H1 (cell line): ENCODE results near the gene ACLY. TPM values are rescaled to one million over a fixed set of nuclear protein-coding genes. Genes with fewer than 3 reads are reported as not detected.
A peak's percentile ranks its signal among the peaks of the same experiment; 100 is the strongest.

Source experiments
- CTCF ChIA-PET: fragments of 300-600 bp; sonication (Branson Sonifier 250); formaldehyde crosslinking; loops from one replicate; lab custom pipeline; 2021; ENCODE audit not compliant: partially characterized antibody; lab: Charles Lee
- POLR2A ChIA-PET: fragments of 300-600 bp; sonication (Branson Sonifier 250); formaldehyde crosslinking; loops from one replicate; lab custom pipeline; 2021; ENCODE audit warnings: inconsistent platforms; ENCODE audit not compliant: partially characterized antibody; lab: Charles Lee
- DNase-seq, 2 experiments: peaks; one replicate each; pipeline versions ENCODE4 v3.0.0 to v3.0.0-alpha.2; 2010 to 2022; ENCODE audit warnings: low spot score in 2 of 2, low read depth in 1 of 2, mixed read lengths in 1 of 2
- FAIRE-seq: peaks from 2 replicates; lab custom pipeline; 2011; peaks lifted over from hg19 to GRCh38; lab: Jason Lieb, UNC
- H2AFZ ChIP-seq: 2 replicates; pipeline ENCODE4 v1.8.1; 2012; ENCODE audit warnings: low read length, inconsistent platforms
- H2AK5ac ChIP-seq: 2 replicates; pipeline ENCODE4 v1.6.1; 2013; ENCODE audit warnings: low read depth, low read length
- H2BK120ac ChIP-seq: replicated peaks from 2 replicates; pipeline ENCODE3; 2013; ENCODE audit warnings: low read depth, low read length, inconsistent platforms
- H2BK12ac ChIP-seq: 2 replicates; pipeline ENCODE4 v1.6.1; 2013; ENCODE audit warnings: low read depth, low read length
- H2BK15ac ChIP-seq: 2 replicates; pipeline ENCODE4 v1.6.1; 2013; ENCODE audit warnings: low read length
- H2BK20ac ChIP-seq: 2 replicates; pipeline ENCODE4 v1.6.1; 2013; ENCODE audit warnings: low read length
- H2BK5ac ChIP-seq: 2 replicates; pipeline ENCODE4 v1.6.1; 2013; ENCODE audit warnings: low read depth, low read length
- H3K14ac ChIP-seq: 2 replicates; pipeline ENCODE4 v1.6.1; 2013; ENCODE audit warnings: inconsistent platforms; ENCODE audit not compliant: insufficient read length
- H3K18ac ChIP-seq: 2 replicates; pipeline ENCODE4 v1.6.1; 2013; ENCODE audit warnings: low read length; ENCODE audit errors: extremely low read depth
- H3K23ac ChIP-seq: 2 replicates; pipeline ENCODE4 v1.6.1; 2013; ENCODE audit warnings: inconsistent platforms; ENCODE audit not compliant: insufficient read length
- H3K23me2 ChIP-seq: 2 replicates; pipeline ENCODE4 v1.6.1; 2013; ENCODE audit warnings: low read depth, low read length
- H3K27ac ChIP-seq: 2 replicates; pipeline ENCODE4 v1.6.1; 2011; ENCODE audit warnings: low read depth, low read length, inconsistent platforms
- H3K27me3 ChIP-seq, 4 experiments: replicated peaks in 1 of 4; 1 replicate in 1 of 4; 2 replicates in 3 of 4; pipeline versions ENCODE4 v1.6.1 to v1.8.1; 2011 to 2013; ENCODE audit warnings: low read length in 3 of 4, mild to moderate bottlenecking in 3 of 4, inconsistent platforms in 2 of 4, mixed read lengths in 2 of 4, moderate library complexity in 1 of 4; ENCODE audit not compliant: control insufficient read depth in 3 of 4, insufficient read depth in 3 of 4; ENCODE audit errors: extremely low read depth in 1 of 4
- H3K36me3 ChIP-seq, 4 experiments: 2 replicates each; pipeline versions ENCODE4 v1.6.1 to v1.8.1; 2011 to 2013; ENCODE audit warnings: mild to moderate bottlenecking in 4 of 4, low read length in 3 of 4, moderate library complexity in 2 of 4, control low read depth in 1 of 4, inconsistent platforms in 1 of 4; ENCODE audit not compliant: insufficient read depth in 4 of 4, control insufficient read depth in 2 of 4
- H3K4ac ChIP-seq: replicated peaks from 2 replicates; pipeline ENCODE3; 2013; ENCODE audit warnings: low read length, low read depth, mixed read lengths, inconsistent platforms; ENCODE audit not compliant: insufficient read length
- H3K4me1 ChIP-seq, 4 experiments: replicated peaks in 1 of 4; 1 replicate in 1 of 4; 2 replicates in 3 of 4; pipeline versions ENCODE4 v1.6.1 to v1.8.1; 2011 to 2013; ENCODE audit warnings: low read length in 3 of 4, inconsistent platforms in 2 of 4, mixed read lengths in 1 of 4; ENCODE audit not compliant: insufficient read depth in 4 of 4, control insufficient read depth in 3 of 4
- H3K4me2 ChIP-seq, 2 experiments: 2 replicates each; pipeline versions ENCODE4 v1.6.1 to v1.8.1; 2011 to 2013; ENCODE audit warnings: low read depth in 2 of 2, low read length in 2 of 2, control low read depth in 1 of 2, inconsistent platforms in 1 of 2, mild to moderate bottlenecking in 1 of 2; ENCODE audit not compliant: insufficient read depth in 1 of 2
- H3K4me3 ChIP-seq, 4 experiments: fragments of 200-600, 300-600 bp in 1 of 4; sonication (generic), shearing (Covaris generic), sonication (Bioruptor Twin) in 1 of 4; 2 replicates each; pipeline versions ENCODE4 v1.5.1 to v1.8.1; 2011 to 2016; ENCODE audit warnings: low read length in 4 of 4, low read depth in 3 of 4, control low read depth in 2 of 4, inconsistent platforms in 2 of 4, mild to moderate bottlenecking in 2 of 4, mixed read lengths in 1 of 4, moderate library complexity in 1 of 4; ENCODE audit not compliant: insufficient read depth in 2 of 4; ENCODE audit errors: extremely low read depth in 1 of 4
- H3K56ac ChIP-seq: replicated peaks from 2 replicates; pipeline ENCODE3; 2013; ENCODE audit warnings: low read depth, mild to moderate bottlenecking, mixed read lengths, low read length, inconsistent platforms; ENCODE audit not compliant: insufficient read length
- H3K79me1 ChIP-seq: 2 replicates; pipeline ENCODE4 v1.6.1; 2013; ENCODE audit warnings: low read depth, low read length, control low read depth
- H3K79me2 ChIP-seq, 2 experiments: 2 replicates each; pipeline versions ENCODE4 v1.6.1 to v1.8.1; 2012 to 2013; ENCODE audit warnings: low read length in 2 of 2, mild to moderate bottlenecking in 2 of 2, inconsistent platforms in 1 of 2; ENCODE audit not compliant: insufficient read depth in 2 of 2, control insufficient read depth in 1 of 2
- H3K9ac ChIP-seq, 4 experiments: replicated peaks in 1 of 4; 1 replicate in 1 of 4; 2 replicates in 3 of 4; pipeline versions ENCODE4 v1.6.1 to v1.8.1; 2011 to 2013; ENCODE audit warnings: low read depth in 3 of 4, low read length in 3 of 4, control low read depth in 2 of 4, mild to moderate bottlenecking in 2 of 4, moderate library complexity in 2 of 4, inconsistent platforms in 1 of 4; ENCODE audit errors: extremely low read depth in 1 of 4
- H3K9me3 ChIP-seq, 2 experiments: 2 replicates each; pipeline versions ENCODE4 v1.6.1 to v1.8.1; 2012 to 2013; ENCODE audit warnings: mild to moderate bottlenecking in 2 of 2, moderate library complexity in 2 of 2, control low read depth in 1 of 2, inconsistent platforms in 1 of 2, low read depth in 1 of 2, low read length in 1 of 2, mixed read lengths in 1 of 2; ENCODE audit not compliant: insufficient read depth in 2 of 2
- H4K20me1 ChIP-seq, 2 experiments: replicated peaks in 1 of 2; 2 replicates each; pipeline versions ENCODE3 to v1.8.1; 2011 to 2013; ENCODE audit warnings: inconsistent platforms in 2 of 2, low read length in 2 of 2, mild to moderate bottlenecking in 1 of 2; ENCODE audit not compliant: insufficient read depth in 2 of 2, control insufficient read depth in 1 of 2
- H4K5ac ChIP-seq: 2 replicates; pipeline ENCODE4 v1.6.1; 2013; ENCODE audit warnings: low read length, low read depth, mixed read lengths, inconsistent platforms; ENCODE audit not compliant: insufficient read length
- H4K8ac ChIP-seq: 2 replicates; pipeline ENCODE4 v1.8.0; 2013; ENCODE audit warnings: mild to moderate bottlenecking, moderate library complexity, low read length, inconsistent platforms; ENCODE audit not compliant: insufficient read depth; ENCODE audit errors: extremely low read depth
- H4K91ac ChIP-seq: replicated peaks from 2 replicates; pipeline ENCODE3; 2013; ENCODE audit warnings: low read length, mixed read lengths, inconsistent platforms; ENCODE audit not compliant: insufficient read length
- CBX8 ChIP-seq: fragments of 300-800, 300-1000 bp; sonication (generic); IDR thresholded peaks from 2 replicates; pipeline ENCODE4 v1.7.1; 2016; ENCODE audit warnings: low read depth, low read length, borderline replicate concordance
- EZH2 ChIP-seq: fragments of 200-600 bp; sonication (generic); IDR thresholded peaks from 2 replicates; pipeline ENCODE4 v1.7.1; 2012; ENCODE audit warnings: low read depth, mild to moderate bottlenecking, moderate library complexity, low read length, inconsistent platforms; ENCODE audit not compliant: severe bottlenecking
- GABPA ChIP-seq: IDR thresholded peaks from 2 replicates; pipeline ENCODE4 v1.6.1; 2011; ENCODE audit warnings: mild to moderate bottlenecking, low read length, moderate library complexity, borderline replicate concordance; ENCODE audit not compliant: insufficient read depth
- JUN ChIP-seq: IDR thresholded peaks from 2 replicates; pipeline ENCODE4 v1.6.1; 2011; ENCODE audit warnings: low read depth, mild to moderate bottlenecking, improper control_type of control experiment, low read length
- KDM4A ChIP-seq: IDR thresholded peaks from one replicate; pipeline ENCODE4 v1.7.1; 2012; ENCODE audit warnings: low read depth, mild to moderate bottlenecking, moderate library complexity, low read length, inconsistent platforms; ENCODE audit not compliant: severe bottlenecking
- POLR2AphosphoS5 ChIP-seq: IDR thresholded peaks from 2 replicates; pipeline ENCODE4 v1.6.1; 2011; ENCODE audit warnings: low read depth, low read length
- SP2 ChIP-seq: IDR thresholded peaks from 2 replicates; pipeline ENCODE4 v1.6.1; 2012; ENCODE audit warnings: mild to moderate bottlenecking, low read length, inconsistent platforms
- SUZ12 ChIP-seq: fragments of 200-600 bp; sonication (generic); IDR thresholded peaks from 2 replicates; pipeline ENCODE4 v1.6.1; 2012; ENCODE audit warnings: mild to moderate bottlenecking, inconsistent platforms, low read length, moderate library complexity, mixed read lengths
- USF2 ChIP-seq: IDR thresholded peaks from 2 replicates; pipeline ENCODE4 v1.6.1; 2011; ENCODE audit warnings: low read length, improper control_type of control experiment
- YY1 ChIP-seq: IDR thresholded peaks from 2 replicates; pipeline ENCODE4 v1.6.1; 2011; ENCODE audit warnings: low read depth, mild to moderate bottlenecking, low read length
- WGBS, 2 experiments: shearing (Covaris generic) in 1 of 2; methylation state at CpG; one replicate each; pipeline versions ENCODE4 v1.1.6 to v1.1.7; 2013 to 2015; ENCODE audit warnings: low lambda C conversion rate in 2 of 2, mixed read lengths in 2 of 2, inconsistent platforms in 1 of 2, low coverage in 1 of 2, missing lambda C conversion rate in 1 of 2; ENCODE audit not compliant: insufficient replicate concordance in 2 of 2, insufficient coverage in 1 of 2, insufficient read length in 1 of 2; ENCODE audit errors: extremely low coverage in 1 of 2, missing lambda C conversion rate in 1 of 2; 5-methylcytosine and 5-hydroxymethylcytosine counted together
- polyA plus RNA-seq, 7 experiments: library from polyadenylated mRNA; depleted of rRNA in 3 of 7; stranded (reverse) in 5 of 7; unstranded in 2 of 7; fragments of >200 nt in 5 of 7; fragments of 200-250 nt in 2 of 7; gene quantifications; 1 replicate in 5 of 7; 2 replicates in 1 of 7; 4 replicates in 1 of 7; pipeline versions ENCODE4 v1.2.1 to v1.2.3, GENCODE V29; 2011 to 2013; ENCODE audit warnings: missing spikeins in 2 of 7, mixed read lengths in 2 of 7
- total RNA-seq: library from RNA; stranded (reverse); fragmentation: NEBNext Ultra II Directional; extraction: Animal tissue kit (Norgen Biotek cat#: 25700); gene quantifications from 2 replicates; pipeline ENCODE4 v1.2.1, GENCODE V29; 2021

ACLY gene
- total and polyA plus RNA-seq, 2 of the 8 experiments (the other 6 are each of a cell fraction or from before 2014, with no cell fraction given) = 167 to 393 TPM

- Histone ChIP-seq H2AFZ (no peak within 1 kb of the TSS), H3K27ac (peak within 1 kb of the TSS; percentile 65), H4K5ac (peak within 1 kb of the TSS; percentile 50), H3K79me1 (peaks cover 3% of the 10 kb centered on the region; the same call in 1 of the 2 replicates), H3K9me3 (no peaks in the 10 kb centered on the region), H2BK5ac (no peak within 1 kb of the TSS), H3K4me1 (peaks cover 0 to 10% (median 5%) of the 10 kb centered on the region in 4 experiments; a peak in 6 of 7 replicates), H3K4ac (peak within 1 kb of the TSS; percentile 32), H2BK120ac (peak within 1 kb of the TSS; percentile 69), H4K91ac (peak within 1 kb of the TSS; percentile 45), H2BK20ac (no peak within 1 kb of the TSS), H4K8ac (peak within 1 kb of the TSS; percentile 93), H3K18ac (peak within 1 kb of the TSS; percentile 32), H4K20me1 (peaks cover 0 to 10% of the 10 kb centered on the region in 2 experiments), H3K23me2 (peaks cover 8% of the 10 kb centered on the region; the same call in 1 of the 2 replicates), H3K27me3 (no peaks in the 10 kb centered on the region), H3K79me2 (no peaks in the 10 kb centered on the region), H2BK12ac (no peak within 1 kb of the TSS; the same call in 1 of the 2 replicates), H3K4me2 (peak within 1 kb of the TSS; percentile 86 to 95), H2AK5ac (0 out of 2 replicates have a peak within 1 kb of the TSS, but pooled peaks have one; percentile 58), H3K14ac (no peak within 1 kb of the TSS), H3K36me3 (peaks cover 0 to 4% (median 2%) of the 10 kb centered on the region in 4 experiments; a peak in 1 of 8 replicates), H3K9ac (peak within 1 kb of the TSS; percentile 69 to 88 (median 73)), H3K4me3 (peak within 1 kb of the TSS; percentile 71 to 96 (median 78)), H3K23ac (no peak within 1 kb of the TSS), H3K56ac (peak within 1 kb of the TSS; percentile 60), H2BK15ac (0 out of 2 replicates have a peak within 1 kb of the TSS, but pooled peaks have one; percentile 40)
- POLR2A ChIA-PET = interaction anchor here (0.6 to 6.3 kb wide), 24 partner anchors 9 to 707 kb away, joined by 3 to 67 read pairs (median 4); partner anchors contain the start of genes ACLY, DNAJC7, EIF1 and NKIRAS2
- CTCF ChIA-PET = interaction anchor here (0.8 to 11.6 kb wide), 13 partner anchors 8 to 165 kb away, joined by 3 to 205 read pairs (median 3); partner anchors contain the start of genes ACLY and NKIRAS2
- no peak for FAIRE-seq
- DNase-seq = peak in 1 of 2 experiments; percentile 90
- WGBS, 2 experiments = 3% methylated on average over 19 of the region's 71 CpGs; no CpG with 5 or more reads in 1 of the 2 experiments
- TF ChIP-seq YY1 (no peak), CBX8 (no peak), POLR2AphosphoS5 (0 out of 2 replicates have a peak, but pooled peaks have one; percentile 36), SP2 (no peak), GABPA (no peak), EZH2 (no peak), SUZ12 (no peak), JUN (no peak), USF2 (no peak), KDM4A (peak; percentile 67)
Observed at GRCh38 chr17:41966463-41967140, 47.9 kb upstream of the ACLY start, which contains the start of gene CNP. CNP (plus strand) TSS chr17:41966795; CDS start chr17:41966885, 90 bp downstream.
